ENCODE measurements around the gene ABI1. TPM values are rescaled to one million over a fixed set of nuclear protein-coding genes. Genes with fewer than 3 reads are reported as not detected.

ABI1 gene
- total and polyA plus RNA-seq, 2 donors (not counting 3 experiments of a cell fraction or from before 2014, with no cell fraction given) = 58.8 to 59.1 TPM

DNA sequence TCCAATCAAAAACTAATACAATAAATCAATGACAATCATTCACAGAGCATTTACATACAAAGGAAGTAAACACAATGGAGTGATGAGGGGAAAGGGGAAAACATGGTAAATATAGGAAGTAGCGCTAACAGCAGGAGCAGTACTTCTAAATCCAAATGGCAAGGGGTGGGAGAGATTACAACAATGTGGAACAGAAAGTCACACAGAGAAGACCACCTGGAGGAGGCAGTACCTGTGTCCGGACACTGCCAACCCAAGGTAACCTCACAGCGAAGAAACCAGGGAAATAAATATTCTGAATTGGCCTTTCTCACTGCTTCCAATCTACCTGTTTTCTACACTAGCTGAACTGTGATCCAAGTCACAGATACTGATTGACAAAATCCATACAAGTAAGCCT lies 58.2 kb downstream of the ABI1 start:
- FAIRE-seq = no peak
- no peaks in the 10 kb centered on the region for H3K36me3 ChIP-seq (ENCODE audit: control insufficient read depth in 2 of 2, extremely low read depth in 1 of 2, insufficient read depth in 2 of 2, low read length in 2 of 2)
- TF ChIP-seq GATA2 (IDR thresholded peaks at IDR 0.05; ENCODE audit: insufficient read depth, insufficient read length, low read depth, low read length) = no peak
- TF ChIP-seq MYC (IDR thresholded peaks at IDR 0.05; ENCODE audit: low read depth, low read length) = no peak
- TF ChIP-seq EZH2 (IDR thresholded peaks at IDR 0.05; ENCODE audit: borderline replicate concordance, low read depth, low read length, severe bottlenecking) = no peak
- TF ChIP-seq, protein P1, sequence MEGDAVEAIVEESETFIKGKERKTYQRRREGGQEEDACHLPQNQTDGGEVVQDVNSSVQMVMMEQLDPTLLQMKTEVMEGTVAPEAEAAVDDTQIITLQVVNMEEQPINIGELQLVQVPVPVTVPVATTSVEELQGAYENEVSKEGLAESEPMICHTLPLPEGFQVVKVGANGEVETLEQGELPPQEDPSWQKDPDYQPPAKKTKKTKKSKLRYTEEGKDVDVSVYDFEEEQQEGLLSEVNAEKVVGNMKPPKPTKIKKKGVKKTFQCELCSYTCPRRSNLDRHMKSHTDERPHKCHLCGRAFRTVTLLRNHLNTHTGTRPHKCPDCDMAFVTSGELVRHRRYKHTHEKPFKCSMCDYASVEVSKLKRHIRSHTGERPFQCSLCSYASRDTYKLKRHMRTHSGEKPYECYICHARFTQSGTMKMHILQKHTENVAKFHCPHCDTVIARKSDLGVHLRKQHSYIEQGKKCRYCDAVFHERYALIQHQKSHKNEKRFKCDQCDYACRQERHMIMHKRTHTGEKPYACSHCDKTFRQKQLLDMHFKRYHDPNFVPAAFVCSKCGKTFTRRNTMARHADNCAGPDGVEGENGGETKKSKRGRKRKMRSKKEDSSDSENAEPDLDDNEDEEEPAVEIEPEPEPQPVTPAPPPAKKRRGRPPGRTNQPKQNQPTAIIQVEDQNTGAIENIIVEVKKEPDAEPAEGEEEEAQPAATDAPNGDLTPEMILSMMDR (IDR thresholded peaks at IDR 0.05; ENCODE audit: extremely low read depth in 1 of 2, insufficient read depth in 1 of 2, low read depth in 1 of 2, low read length in 2 of 2) = no peak
- no peak for TF ChIP-seq JUN (IDR thresholded peaks at IDR 0.05; ENCODE audit: borderline replicate concordance, insufficient read depth, insufficient read length, low read depth)
- TF ChIP-seq, protein P2, sequence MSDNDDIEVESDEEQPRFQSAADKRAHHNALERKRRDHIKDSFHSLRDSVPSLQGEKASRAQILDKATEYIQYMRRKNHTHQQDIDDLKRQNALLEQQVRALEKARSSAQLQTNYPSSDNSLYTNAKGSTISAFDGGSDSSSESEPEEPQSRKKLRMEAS (IDR thresholded peaks at IDR 0.05; ENCODE audit: insufficient read depth, insufficient read length) = no peak
- TF ChIP-seq FOS (IDR thresholded peaks at IDR 0.05; ENCODE audit: borderline replicate concordance, insufficient read depth, low read length) = no peak
- TF ChIP-seq POLR2A (IDR thresholded peaks at IDR 0.05; ENCODE audit: low read depth, low read length) = no peak
- TF ChIP-seq POLR2AphosphoS5 (IDR thresholded peaks at IDR 0.05; ENCODE audit: insufficient read depth, low read depth, low read length) = no peak
- CTCF ChIA-PET = interaction anchor here (1.2 kb wide), 1 partner anchor 76 kb away, joined by 3 read pairs; no protein-coding TSS in a partner anchor
- H3K4me2 ChIP-seq (ENCODE audit: insufficient read depth, low read length) = no peak overlapping the region
- intact Hi-C loops (cut with micrococcal nuclease) = no loop called here
- DNase-seq (ENCODE audit: low read depth, low spot score) = no peak
- H3K27me3 ChIP-seq (ENCODE audit: control insufficient read depth in 2 of 2, insufficient read depth in 2 of 2, low read length in 2 of 2) = no peaks in the 10 kb centered on the region
- no peak overlapping the region for H3K9ac ChIP-seq (replicated peaks; ENCODE audit: extremely low read depth, insufficient read depth, low read length)
- H2AFZ ChIP-seq (ENCODE audit: low read depth, low read length) = no peak overlapping the region
- no peaks in the 10 kb centered on the region for H3K4me1 ChIP-seq (ENCODE audit: control insufficient read depth, extremely low read depth, insufficient read depth, low read length)
- H3K9me3 ChIP-seq (replicated peaks; ENCODE audit: control insufficient read depth, insufficient read depth, low read length) = no peaks in the 10 kb centered on the region
- no peaks in the 10 kb centered on the region for H3K9me1 ChIP-seq (replicated peaks; ENCODE audit: control insufficient read depth, extremely low read depth, insufficient read depth, low read length)
- POLR2A ChIA-PET = no interaction called here
- H3K4me3 ChIP-seq (replicated peaks in 1 of 3; ENCODE audit: insufficient read depth in 1 of 3, low read depth in 1 of 3, low read length in 3 of 3) = no peak overlapping the region
- H3K79me2 ChIP-seq (ENCODE audit: control insufficient read depth, insufficient read depth, low read length) = peaks cover 71% of the 10 kb centered on the region
- no peak overlapping the region for H3K27ac ChIP-seq (ENCODE audit: insufficient read depth, low read depth, low read length)
- BruUV-seq (replicated peaks) = no TSS peak
- H4K20me1 ChIP-seq (replicated peaks; ENCODE audit: control insufficient read depth, extremely low read depth, insufficient read depth, low read length) = peaks cover 7% of the 10 kb centered on the region
- dilution Hi-C loops (cut with MboI; ENCODE audit: extremely low pct_ligation_motif_present, low sequenced_read_pairs) = no loop called here
